ENCODE data around the gene MRPL10.

MRPL10 gene

DNA sequence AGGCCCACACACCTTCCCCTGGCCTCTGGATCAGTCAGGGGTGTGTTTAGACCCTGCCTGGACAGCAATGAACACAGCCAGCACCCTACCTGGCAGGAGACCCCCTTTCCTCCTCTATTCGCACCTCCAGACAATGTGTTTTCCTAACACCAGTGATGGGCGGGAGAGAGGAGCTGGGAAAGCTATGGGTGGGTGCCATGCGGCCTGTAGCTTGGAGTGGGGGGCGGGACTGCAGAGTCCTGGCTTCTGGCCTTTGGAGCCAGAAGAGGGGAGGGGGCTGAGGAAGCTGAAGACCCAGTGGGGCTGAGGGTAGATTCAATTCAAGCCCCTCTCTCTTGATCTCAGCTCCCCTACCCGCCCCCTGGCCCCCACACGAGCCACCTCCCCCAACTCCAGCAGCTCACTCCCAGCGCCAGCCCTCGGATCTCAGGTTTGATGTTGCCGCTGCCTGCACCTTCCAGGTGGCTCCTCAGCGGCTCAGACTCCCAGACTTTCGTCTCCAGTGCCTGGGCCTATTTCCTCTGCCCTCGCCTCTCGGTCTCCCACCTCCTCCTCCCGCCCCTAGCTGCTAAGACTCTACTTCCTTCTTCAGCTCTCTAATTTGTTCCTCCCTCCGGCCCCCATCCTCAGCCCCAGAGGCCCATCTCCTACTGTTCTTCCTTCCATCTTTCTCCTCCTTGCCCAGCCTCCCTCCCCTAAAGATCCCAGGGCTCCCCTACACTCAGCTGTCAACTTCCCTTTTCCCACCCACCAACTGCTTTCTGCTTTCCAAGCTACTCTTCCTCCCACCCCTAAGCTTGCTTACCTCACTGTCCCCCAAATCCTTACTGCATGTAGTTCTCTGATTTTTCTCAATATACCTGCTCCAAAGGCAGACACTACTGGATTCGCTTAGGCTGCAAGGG is 26.5 kb upstream of the MRPL10 start:
- no peak for FAIRE-seq

DNA sequence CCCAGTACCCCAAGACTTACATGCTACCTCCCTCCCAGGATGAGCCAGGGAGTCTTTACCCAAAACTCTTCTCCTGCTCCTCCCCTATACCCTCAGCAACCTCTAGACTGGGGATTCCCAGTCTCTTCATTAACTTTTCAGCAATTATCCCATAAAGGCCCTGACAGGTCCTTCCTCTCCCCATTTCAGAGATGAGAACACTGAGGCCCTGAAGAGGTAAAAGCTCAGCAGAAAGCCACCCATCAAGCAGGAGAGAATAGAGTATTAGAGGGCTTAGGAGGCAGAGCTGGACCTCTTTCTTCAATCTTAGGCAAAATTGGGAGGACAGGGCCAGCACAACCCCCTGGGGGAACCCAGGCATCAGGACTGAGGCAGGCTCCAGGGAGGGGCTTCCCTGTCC is 25.5 kb upstream of the MRPL10 start:
- no peak for FAIRE-seq

- no peak for FAIRE-seq
These were observed 24.4 kb upstream of the MRPL10 start for GRCh38 chr17:47855737-47856136.

DNA sequence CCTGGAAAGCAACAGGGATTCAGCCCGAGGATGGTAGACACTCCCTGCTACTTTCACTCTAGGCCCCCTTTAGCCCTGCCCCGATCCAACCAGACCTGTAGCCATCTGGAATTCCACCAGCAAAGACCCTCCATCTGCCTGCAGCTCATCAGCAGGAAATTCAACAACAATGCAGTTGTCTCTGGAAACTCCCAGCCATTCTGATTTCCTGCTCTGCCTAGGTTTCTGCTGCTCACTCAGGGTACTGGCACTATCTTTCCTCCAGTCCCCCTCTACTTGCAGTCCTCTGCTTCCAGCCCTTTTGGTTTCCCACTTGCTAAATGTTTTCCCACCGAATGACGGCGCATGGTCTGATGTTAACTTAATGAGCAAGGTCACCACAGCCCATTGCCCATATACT is 22.3 kb upstream of the MRPL10 start:
- FAIRE-seq: no peak

GRCh38 chr17:47852113-47852949 is 21.0 kb upstream of the MRPL10 start:
- no peak for FAIRE-seq

DNA sequence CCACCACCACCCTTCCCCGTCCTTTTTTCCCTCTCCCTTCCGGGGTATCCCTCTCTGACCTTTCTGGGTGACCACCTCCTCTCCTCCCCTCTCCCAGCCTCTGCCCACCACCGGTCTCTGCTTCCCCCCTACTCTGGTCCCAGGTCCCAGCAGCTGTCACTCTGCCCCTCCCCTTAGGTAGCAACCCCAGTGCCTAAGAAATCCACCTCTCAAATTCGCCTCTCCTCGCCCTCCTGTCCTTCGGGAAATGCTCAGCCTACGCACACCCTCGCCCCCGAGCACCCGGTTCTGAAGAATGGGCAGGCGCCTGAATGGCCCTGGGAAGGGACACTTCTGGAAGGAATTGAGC is 20.4 kb upstream of the MRPL10 start:
- FAIRE-seq: no peak

DNA sequence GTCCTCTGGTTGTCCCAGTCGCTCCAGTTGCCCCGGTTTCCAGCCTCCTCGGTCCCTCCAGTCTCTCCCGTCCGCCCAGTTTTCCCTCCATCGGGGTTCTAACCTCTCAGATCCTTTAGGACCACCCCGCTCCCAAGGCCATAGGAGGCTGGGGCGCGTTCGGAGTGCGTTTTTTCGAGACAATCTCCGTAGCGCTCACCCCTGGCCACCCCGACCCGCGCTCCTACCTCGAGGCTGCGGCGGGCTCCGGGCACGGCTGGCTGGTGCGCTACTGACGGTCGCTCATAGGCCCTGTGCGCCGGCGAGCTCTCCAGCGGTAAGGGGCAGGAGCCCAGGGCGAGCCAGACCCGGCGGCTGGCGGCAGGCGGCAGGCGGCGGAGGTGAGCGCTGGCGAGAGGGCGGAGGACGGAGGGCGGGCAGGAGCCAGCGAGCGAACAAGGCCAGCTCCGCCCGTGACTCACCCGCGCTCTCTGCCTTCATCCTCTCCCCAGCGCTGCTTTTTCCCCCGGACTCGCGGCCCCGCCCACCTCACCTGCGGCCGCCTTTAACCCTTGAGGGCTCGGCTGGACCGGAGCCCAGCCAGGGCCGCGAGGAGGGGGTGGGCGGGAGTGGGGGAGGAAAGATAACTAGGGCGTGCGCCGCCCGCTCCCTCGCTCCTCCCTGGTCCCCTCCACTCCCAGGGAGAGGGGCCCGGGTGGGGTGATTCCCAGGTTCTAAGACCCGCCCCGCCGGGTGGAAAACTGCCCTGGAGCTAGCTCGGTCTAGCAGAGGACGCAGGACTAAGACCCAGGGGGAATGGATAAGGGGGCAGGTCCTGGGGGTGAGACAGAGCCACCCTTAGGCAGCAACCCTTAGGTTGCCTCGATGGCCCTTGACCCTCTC is 19.6 kb upstream of the MRPL10 start, which contains the start of gene SP6:
Gene SP6 (minus strand): TSS at position 472 of the 882 bp plus-strand sequence. CDS start 2,734 bp downstream, outside the sequence.
- no peak for FAIRE-seq

DNA sequence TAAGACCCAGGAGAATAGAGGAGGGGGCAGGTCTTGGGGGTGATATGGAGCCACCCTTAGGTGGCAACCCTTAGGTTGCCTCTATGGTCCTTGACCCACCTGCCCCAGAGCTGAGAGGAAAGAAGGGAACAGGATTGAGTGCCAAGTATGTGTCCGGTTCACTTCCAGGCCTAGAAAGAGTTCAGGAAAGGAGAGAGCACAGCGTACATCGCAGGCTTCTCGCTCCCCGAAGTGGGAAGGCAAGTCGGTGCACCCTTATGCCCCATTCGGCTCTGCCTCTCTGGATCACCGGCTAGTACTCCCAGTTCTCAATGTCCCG is 19.0 kb upstream of the MRPL10 start:
- FAIRE-seq: no peak

DNA sequence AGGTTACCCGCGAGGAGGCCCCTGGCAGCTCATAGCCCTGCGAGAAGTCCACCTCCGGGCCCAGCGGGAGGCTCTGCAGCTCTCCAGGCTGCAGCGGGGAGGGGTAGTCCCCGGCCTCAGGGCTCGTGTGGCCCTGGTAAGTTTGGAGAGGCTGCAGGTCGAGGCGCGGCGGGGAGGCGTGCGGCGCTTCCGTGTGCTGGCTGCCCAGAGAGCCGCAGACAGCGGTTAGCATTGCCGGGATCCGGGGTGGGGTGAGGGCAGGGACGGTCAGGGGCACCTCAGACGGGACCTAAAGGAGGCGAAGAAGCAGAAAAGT is 16.8 kb upstream of the MRPL10 start:
- FAIRE-seq: no peak

GRCh38 chr17:47847341-47848197 is 16.2 kb upstream of the MRPL10 start:
- no peak for FAIRE-seq

- FAIRE-seq: no peak
These were observed 15.5 kb upstream of the MRPL10 start for GRCh38 chr17:47846716-47847340.

DNA sequence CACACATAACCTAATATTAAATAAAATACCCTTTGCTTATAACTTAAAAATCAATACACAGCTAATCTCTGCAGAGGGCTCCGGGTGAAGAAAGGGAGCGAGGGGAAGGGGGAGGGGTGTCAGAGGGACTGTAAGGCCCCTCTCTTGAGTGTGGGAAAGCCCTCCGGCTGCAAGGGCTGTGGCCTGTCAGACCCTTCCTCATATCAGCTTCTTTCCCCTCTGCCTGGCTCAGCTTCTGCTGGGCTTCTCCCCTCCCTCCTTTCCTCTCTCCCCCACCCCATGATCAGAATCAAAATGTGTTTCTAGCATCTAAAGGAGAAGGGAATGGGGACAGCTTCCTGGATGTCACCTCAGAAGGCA is 14.4 kb upstream of the MRPL10 start:
- FAIRE-seq: no peak

GRCh38 chr17:47844814-47845715 is 13.7 kb upstream of the MRPL10 start:
- FAIRE-seq: no peak

GRCh38 chr17:47844227-47844626 is 12.9 kb upstream of the MRPL10 start:
- FAIRE-seq: no peak

GRCh38 chr17:47843391-47843730 is 12.0 kb upstream of the MRPL10 start:
- no peak for FAIRE-seq

DNA sequence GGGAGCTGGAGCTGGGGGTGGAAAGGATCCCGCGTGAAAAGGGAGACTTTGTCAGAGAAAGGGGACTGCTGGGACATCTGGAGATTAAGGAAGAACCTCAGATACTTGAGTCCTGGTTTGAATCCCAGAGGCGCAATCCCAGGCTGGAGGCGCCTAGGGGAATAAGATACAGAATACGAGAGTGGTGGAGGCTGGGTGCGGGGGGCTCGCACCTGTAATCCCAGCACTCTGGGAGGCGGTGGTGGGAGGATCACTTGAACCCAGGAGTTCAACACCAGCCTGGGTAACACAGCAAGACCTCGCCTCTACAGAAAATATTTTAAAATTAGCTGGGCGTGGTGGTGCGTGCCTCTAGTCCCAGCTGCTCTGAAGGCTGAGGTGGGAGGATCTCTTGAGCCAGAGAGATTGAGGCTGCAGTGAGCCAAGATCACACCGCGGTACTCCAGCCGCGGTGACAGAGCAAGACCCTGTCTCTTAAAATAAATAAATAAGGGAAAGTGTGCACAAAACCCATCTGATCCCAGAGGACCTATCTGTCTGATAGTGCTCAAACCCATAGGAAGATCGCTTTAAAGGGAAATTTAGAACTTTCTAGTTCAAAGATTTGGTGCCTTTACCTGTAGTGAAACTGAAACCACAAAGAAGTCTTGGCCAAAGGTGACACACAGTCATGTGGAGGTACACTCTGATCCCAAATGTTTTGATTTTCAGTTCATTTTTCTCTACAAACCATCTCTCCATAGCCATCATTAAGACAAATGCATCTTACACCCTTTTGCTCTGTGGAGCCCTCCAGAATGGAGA is 10.3 kb upstream of the MRPL10 start:
- no peak for FAIRE-seq

DNA sequence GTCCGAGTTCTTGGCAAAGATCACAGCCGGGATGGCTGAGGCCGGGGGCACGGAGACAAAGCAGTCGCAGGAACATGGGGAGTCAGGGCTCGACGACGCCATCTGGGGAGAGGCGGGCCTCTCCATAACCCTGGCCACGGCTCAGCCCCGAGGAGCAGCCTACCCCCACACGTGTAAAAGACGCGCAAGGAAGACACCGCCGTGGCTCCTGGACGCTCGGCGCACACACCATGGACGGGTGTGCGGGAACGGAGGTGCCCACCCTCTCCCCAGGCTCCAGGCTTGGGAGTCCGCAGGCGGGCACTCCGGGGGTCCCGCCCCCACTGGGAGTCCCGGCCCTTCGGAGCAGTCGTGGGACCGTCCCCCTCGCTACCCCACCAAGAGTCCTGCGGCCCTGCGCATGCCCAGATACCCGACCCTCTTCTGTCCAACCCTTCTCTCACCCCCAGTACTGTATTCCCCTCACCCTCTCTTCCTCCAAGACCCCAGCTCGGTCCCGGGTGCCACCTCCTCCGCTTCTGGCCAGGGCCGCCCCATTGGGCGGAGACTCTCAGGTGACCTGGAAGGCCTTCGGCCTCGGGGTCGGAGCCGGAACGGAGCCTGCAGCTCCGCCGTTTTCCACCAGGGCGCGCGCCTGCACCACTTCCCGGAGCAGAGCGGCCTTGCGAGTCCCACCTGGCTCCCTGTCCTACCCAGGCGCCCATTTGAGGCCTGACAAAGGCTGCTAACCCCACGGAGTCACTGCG is 9.6 kb upstream of the MRPL10 start, which contains the start of gene SCRN2:
Gene SCRN2 (minus strand): TSS at position 532 of the 746 bp plus-strand sequence. CDS start 430 bp downstream, at position 102.
- no peak for FAIRE-seq

DNA sequence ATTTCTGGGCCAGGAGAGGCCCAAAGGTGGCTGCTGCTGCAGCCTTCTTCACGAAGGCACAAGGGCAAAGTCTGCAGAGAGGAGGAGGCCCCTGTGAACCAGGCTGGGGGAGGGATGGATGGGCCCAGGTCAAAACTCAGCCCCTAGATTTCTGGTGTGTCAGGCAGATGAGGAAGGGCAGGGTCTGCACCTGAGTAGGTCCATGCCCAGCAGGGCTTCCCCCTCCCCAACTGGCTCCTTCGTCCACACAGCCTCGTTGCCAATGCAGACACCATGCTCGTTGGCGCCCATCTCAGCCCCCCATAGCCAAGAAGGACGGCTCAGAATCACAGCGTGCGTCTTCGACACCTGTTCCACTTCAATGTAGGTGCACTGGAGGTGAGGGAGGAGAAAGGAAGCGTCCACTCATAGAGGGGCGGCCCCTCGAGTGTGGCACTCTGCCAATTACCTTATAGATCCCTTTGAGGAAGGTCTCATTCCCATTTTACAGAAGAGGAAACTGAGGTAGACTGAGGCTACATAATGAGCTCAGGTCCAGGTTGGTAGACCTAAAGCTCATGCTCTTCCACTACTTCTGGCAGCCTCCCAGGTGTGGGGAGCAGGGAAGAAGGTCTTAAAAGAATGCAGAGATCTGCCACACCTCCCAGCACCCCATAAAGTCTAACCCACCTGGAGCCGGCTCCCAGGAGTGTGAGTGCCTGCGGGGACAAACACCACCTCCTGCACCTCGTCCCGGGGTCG is 8.8 kb upstream of the MRPL10 start:
- FAIRE-seq: no peak
